H1 (cell line): ENCODE measurements around the gene BRAT1.

ENCODE experiments used
- ATF3 ChIP-seq: IDR thresholded peaks from 2 replicates; pipeline ENCODE4 v1.6.1; 2011; ENCODE audit warnings: low read depth, mild to moderate bottlenecking, low read length; ENCODE audit not compliant: insufficient read depth
- CBX8 ChIP-seq: fragments of 300-800, 300-1000 bp; sonication (generic); IDR thresholded peaks from 2 replicates; pipeline ENCODE4 v1.7.1; 2016; ENCODE audit warnings: low read depth, low read length, borderline replicate concordance
- CEBPB ChIP-seq: IDR thresholded peaks from 2 replicates; pipeline ENCODE4 v1.6.1; 2012; ENCODE audit warnings: low read depth, low read length
- EZH2 ChIP-seq: fragments of 200-600 bp; sonication (generic); IDR thresholded peaks from 2 replicates; pipeline ENCODE4 v1.7.1; 2012; ENCODE audit warnings: low read depth, mild to moderate bottlenecking, moderate library complexity, low read length, inconsistent platforms; ENCODE audit not compliant: severe bottlenecking
- JUN ChIP-seq: IDR thresholded peaks from 2 replicates; pipeline ENCODE4 v1.6.1; 2011; ENCODE audit warnings: low read depth, mild to moderate bottlenecking, improper control_type of control experiment, low read length
- NANOG ChIP-seq: IDR thresholded peaks from 2 replicates; pipeline ENCODE4 v1.6.1; 2011; ENCODE audit warnings: low read length, low read depth, mild to moderate bottlenecking, inconsistent platforms; ENCODE audit not compliant: insufficient read depth, poor library complexity, severe bottlenecking
- POLR2A ChIP-seq, 2 experiments: IDR thresholded peaks; 1 replicate in 1 of 2; 2 replicates in 1 of 2; pipeline ENCODE4 v1.6.1; 2011; ENCODE audit warnings: low read depth in 2 of 2, low read length in 2 of 2, mild to moderate bottlenecking in 2 of 2; ENCODE audit errors: control extremely low read depth in 1 of 2
- POLR2AphosphoS5 ChIP-seq: IDR thresholded peaks from 2 replicates; pipeline ENCODE4 v1.6.1; 2011; ENCODE audit warnings: low read depth, low read length
- SIX5 ChIP-seq: IDR thresholded peaks from 2 replicates; pipeline ENCODE4 v1.6.1; 2011; ENCODE audit warnings: mild to moderate bottlenecking, low read depth, low read length
- SP1 ChIP-seq: IDR thresholded peaks from 2 replicates; pipeline ENCODE4 v1.6.1; 2011; ENCODE audit warnings: low read depth, low read length
- ZNF274 ChIP-seq: IDR thresholded peaks from 2 replicates; pipeline ENCODE4 v1.7.0; 2012; ENCODE audit warnings: low read length, borderline replicate concordance; ENCODE audit errors: extremely low read depth
- TF ChIP-seq, protein P1 (sequence below), 3 experiments: IDR thresholded peaks; 1 replicate in 2 of 3; 2 replicates in 1 of 3; pipeline versions ENCODE4 v1.5.1 to v1.6.1; 2011; ENCODE audit warnings: low read length in 3 of 3, mild to moderate bottlenecking in 3 of 3, inconsistent platforms in 2 of 3, low read depth in 1 of 3, moderate library complexity in 1 of 3; ENCODE audit not compliant: insufficient read depth in 1 of 3; ENCODE audit errors: control extremely low read depth in 1 of 3
- TF ChIP-seq, protein P2 (sequence below): IDR thresholded peaks from 2 replicates; pipeline ENCODE4 v1.6.1; 2012; ENCODE audit warnings: inconsistent platforms

GRCh38 chr7:2603044-2603965, 48.0 kb upstream of the BRAT1 start:
- TF ChIP-seq, protein P1, sequence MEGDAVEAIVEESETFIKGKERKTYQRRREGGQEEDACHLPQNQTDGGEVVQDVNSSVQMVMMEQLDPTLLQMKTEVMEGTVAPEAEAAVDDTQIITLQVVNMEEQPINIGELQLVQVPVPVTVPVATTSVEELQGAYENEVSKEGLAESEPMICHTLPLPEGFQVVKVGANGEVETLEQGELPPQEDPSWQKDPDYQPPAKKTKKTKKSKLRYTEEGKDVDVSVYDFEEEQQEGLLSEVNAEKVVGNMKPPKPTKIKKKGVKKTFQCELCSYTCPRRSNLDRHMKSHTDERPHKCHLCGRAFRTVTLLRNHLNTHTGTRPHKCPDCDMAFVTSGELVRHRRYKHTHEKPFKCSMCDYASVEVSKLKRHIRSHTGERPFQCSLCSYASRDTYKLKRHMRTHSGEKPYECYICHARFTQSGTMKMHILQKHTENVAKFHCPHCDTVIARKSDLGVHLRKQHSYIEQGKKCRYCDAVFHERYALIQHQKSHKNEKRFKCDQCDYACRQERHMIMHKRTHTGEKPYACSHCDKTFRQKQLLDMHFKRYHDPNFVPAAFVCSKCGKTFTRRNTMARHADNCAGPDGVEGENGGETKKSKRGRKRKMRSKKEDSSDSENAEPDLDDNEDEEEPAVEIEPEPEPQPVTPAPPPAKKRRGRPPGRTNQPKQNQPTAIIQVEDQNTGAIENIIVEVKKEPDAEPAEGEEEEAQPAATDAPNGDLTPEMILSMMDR (IDR thresholded peaks at IDR 0.05; ENCODE audit: control extremely low read depth in 1 of 3, insufficient read depth in 1 of 3, low read depth in 1 of 3, low read length in 3 of 3) = no peak
- TF ChIP-seq POLR2AphosphoS5 (no peak), CEBPB (no peak), EZH2 (no peak), ZNF274 (no peak), SP1 (no peak), ATF3 (no peak), POLR2A (IDR thresholded peaks at IDR 0.05; ENCODE audit: control extremely low read depth in 1 of 2, low read depth in 2 of 2, low read length in 2 of 2) (no peak), NANOG (no peak), SIX5 (no peak), JUN (no peak), CBX8 (no peak)
- TF ChIP-seq, protein P2, sequence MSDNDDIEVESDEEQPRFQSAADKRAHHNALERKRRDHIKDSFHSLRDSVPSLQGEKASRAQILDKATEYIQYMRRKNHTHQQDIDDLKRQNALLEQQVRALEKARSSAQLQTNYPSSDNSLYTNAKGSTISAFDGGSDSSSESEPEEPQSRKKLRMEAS = no peak
